ENCODE measurements around the gene FYCO1.

GRCh38 chr3:46010519-46011113 lies 15.0 kb upstream of the FYCO1 start:
- TF ChIP-seq POLR2A (IDR thresholded peaks at IDR 0.05) (no peak), EP300 (IDR thresholded peaks at IDR 0.05) (no peak)
- TF ChIP-seq, protein P1, sequence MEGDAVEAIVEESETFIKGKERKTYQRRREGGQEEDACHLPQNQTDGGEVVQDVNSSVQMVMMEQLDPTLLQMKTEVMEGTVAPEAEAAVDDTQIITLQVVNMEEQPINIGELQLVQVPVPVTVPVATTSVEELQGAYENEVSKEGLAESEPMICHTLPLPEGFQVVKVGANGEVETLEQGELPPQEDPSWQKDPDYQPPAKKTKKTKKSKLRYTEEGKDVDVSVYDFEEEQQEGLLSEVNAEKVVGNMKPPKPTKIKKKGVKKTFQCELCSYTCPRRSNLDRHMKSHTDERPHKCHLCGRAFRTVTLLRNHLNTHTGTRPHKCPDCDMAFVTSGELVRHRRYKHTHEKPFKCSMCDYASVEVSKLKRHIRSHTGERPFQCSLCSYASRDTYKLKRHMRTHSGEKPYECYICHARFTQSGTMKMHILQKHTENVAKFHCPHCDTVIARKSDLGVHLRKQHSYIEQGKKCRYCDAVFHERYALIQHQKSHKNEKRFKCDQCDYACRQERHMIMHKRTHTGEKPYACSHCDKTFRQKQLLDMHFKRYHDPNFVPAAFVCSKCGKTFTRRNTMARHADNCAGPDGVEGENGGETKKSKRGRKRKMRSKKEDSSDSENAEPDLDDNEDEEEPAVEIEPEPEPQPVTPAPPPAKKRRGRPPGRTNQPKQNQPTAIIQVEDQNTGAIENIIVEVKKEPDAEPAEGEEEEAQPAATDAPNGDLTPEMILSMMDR (IDR thresholded peaks at IDR 0.05), result no peak
